Sciatic nerve (tissue), 2 donors: ENCODE results near the gene SRBD1. TPM values are rescaled to one million over a fixed set of nuclear protein-coding genes. Genes with fewer than 3 reads are reported as not detected.

Source experiments
- ATAC-seq: fragments of 200-7000 bp; cut with Tn5 transposase; one replicate; pipeline ENCODE4 v1.9.1; 2020; ENCODE audit warnings: mild to moderate bottlenecking, moderate library complexity
- DNase-seq: peaks from one replicate; pipeline ENCODE4 v3.0.0-alpha.2; 2020; ENCODE audit warnings: low spot score
- intact Hi-C: fragments of 100-400 bp; cut with DNase I; formaldehyde crosslinking; loops from one replicate; pipeline ENCODE4 v1.14.2; 2022
- total RNA-seq: library from RNA; stranded (reverse); fragmentation: NEBNext Ultra II Directional; extraction: Animal tissue kit (Norgen Biotek cat#: 25700); gene quantifications from one replicate; pipeline ENCODE4 v1.2.1, GENCODE V29; 2021
- donor health status: DM: no; HTN: no; CAD: no.
- donor health status: DM: no; HTN: no; CAD: no.

SRBD1 gene
- total RNA-seq, 1 donor from 2014 or later = 22.5 TPM

DNA sequence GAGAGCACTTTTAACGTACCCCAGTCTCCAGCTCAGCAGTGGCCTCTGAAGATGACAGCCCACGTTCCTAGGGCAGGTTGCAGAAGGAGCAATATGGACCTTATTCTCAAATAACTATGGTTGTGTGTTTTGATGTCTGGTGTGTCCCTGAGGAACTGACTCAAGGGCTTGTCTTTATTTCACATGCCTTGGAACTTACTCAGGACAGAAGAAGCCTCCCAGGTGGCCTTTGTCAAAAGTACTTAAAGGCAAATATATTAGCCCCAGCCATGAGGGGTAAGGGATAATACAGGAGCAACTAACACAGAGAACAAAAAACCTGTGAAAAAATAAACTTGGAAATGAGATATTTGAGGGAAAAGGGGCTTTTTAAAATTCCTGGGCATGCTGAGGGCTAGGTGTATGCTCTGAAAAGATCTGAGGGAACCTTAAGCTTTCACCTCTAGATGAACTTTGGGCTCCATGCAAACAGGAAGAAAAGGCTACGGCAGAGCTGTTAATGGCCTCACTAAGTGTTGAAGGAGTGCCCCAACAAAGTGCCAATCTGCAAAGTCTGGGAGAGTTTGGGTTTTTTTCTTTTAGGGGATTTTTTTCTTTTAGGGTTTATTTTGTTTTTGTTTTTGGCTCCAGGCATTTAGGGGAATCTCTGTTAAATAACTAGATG is 40.3 kb downstream of the SRBD1 start:
- ATAC-seq = no peak
- intact Hi-C loops = no loop called here
- no peak for DNase-seq

DNA sequence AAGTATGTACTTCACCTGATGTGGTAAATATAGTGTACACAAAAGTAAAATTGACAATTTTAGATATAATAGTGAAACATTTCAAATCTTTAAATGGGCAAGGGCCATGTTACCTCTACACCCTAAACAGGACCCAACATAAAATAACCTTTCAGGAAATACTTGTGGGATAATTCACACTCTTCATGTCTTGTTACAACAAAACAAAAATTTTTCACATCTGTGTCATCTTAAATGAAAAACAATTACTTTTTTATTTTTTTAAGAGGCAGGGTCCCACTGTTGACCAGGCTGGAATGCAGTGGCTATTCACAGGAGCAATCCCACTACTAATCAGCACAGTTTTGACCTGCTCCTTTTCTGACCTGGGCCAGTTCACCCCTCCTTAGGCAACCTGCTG is 42.1 kb downstream of the SRBD1 start:
- intact Hi-C loops = no loop called here
- DNase-seq (no peak), ATAC-seq (no peak)

DNA sequence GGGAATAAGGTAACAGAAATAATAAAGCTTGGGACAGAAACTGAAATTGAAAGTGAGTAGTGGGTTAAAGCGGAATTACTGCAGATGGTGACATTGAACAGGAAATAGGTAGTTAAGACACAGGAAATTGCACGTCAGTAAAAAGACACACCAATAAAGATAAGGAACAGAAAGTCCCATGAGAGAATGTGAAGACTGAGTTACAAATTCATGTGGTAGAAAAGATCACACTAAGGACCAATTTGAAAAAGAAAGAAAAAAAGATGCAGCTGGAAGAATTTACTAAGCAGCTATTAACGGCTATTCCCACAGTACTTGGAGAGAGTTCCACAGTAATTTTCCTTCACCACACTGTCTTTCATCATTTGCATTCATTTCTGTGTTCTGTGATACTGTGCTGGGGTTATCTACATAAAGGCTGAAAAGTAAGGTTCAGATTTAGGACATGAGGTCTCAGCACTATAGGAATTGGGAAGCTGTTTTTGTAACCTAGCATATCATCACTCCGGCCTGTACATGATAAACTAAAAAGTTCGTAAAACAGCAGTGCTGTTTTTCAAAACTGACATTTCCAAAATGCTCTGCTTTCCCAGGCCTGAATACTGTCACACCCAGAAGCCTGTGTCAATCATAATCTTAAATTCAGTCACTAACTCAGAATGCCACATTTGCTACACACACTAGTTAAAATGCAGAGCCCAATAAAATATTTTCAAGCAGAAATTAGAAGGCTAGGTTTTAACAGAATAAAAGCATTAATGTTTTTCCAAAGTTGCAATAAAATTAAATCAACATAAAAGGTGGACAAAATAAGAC is 42.9 kb downstream of the SRBD1 start:
- intact Hi-C loops = no loop called here
- peak; percentile 69 for ATAC-seq
- DNase-seq = no peak

DNA sequence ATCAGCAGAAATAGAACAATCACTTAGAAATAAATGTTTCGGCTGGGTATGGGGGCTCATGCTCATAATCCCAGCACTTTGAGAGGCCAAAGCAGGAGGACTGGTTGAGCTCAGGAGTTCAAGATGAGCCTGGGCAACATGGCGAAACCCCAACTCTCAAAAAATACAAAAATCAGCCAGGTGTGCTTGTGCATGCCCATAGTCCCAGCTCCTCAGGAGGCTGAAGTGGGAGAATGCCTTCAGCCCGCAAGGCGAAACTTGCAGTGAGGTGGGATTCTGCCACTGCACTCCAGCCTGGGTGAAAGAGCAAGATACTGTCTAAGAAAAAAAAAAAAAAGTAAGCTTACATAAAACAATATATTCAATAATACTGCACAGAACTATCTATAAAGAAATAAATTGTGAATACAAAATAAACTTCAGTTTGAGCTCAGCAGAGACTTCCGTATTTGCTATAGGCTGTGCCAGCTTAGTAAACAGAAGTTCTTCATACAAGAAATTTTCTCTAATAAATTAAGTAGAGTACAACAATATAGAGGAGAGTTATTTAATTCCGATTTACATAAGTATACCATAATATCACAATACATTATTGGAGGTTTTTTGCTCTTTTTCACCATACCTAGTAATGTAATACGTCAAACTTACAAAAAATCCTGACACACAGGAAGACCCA is 43.6 kb downstream of the SRBD1 start:
- DNase-seq = no peak
- peak; percentile 15 for ATAC-seq

DNA sequence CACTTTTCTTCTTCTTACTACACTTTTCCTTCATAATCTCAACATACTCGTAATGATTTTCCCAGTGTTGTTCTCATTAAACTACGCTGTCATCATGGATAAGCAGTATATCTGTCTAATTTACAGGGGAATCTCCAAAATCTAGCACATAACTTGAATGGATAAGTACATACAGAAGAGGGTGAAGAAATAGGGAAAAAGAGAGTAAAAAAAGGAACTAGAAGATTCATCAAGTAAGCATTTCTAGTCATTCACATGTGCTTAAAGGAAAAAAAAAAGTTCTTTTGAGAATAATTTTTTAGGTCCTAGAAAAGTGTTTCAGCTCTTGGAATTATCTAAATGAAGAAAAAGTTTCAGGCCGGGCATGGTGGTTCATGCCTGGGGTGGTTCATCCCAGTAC is 51.6 kb downstream of the SRBD1 start:
- ATAC-seq = no peak
- DNase-seq = no peak
- intact Hi-C loops = no loop called here

More for the DNA sequence above, 43.6 kb downstream of the SRBD1 start:
- intact Hi-C loops = no loop called here

DNA sequence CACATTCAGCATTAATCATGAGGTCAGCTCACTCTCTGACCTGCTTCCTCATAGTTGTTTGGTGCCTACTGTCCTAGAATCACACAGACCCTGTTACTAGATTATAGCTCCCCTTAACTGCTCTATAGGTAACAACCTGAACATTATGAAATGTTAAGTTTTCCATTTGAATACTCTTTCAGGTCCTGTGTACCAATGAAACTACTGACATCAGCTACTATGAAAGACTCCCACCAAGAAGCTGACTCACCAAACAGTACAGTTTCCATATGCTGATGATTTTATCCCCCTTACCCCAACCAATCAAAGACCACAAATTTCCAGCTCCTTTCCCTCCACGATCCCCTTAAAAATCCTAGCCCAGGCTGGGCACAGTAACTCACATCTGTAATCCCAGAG is 56.3 kb downstream of the SRBD1 start:
- no peak for ATAC-seq
- no peak for DNase-seq
- intact Hi-C loops = no loop called here

DNA sequence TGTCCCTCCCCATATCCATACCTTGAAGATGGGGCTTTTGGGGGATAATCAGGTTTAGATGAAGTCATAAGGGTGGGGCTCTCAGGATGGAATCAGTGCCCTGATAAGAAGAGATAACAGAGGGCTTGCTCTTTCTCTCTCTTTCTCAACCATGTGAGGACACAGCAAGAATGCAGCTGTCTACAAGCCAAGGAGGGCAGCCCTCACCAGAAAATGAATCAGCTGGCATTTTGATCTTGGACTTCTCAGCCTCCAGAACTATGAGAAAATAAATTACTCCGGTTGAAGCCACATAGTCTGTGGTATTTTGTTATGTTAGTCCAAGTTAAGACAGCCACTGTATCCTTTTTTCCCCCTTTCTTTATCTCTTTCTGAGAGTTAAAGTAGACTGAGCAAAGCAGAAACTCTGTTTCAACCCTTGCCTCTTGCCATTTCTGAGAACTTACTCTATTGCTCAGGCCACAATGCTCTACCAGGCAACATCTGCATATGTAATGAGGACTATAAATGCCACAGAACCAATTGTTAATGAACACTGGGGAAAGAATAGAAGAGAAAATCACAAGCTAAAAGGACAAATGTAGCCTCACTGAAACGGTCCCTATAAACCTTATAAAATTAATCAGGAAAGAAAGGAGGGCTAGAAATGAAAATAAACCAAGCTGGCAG is 56.9 kb downstream of the SRBD1 start:
- DNase-seq (no peak), ATAC-seq (no peak)
- intact Hi-C loops = no loop called here

DNA sequence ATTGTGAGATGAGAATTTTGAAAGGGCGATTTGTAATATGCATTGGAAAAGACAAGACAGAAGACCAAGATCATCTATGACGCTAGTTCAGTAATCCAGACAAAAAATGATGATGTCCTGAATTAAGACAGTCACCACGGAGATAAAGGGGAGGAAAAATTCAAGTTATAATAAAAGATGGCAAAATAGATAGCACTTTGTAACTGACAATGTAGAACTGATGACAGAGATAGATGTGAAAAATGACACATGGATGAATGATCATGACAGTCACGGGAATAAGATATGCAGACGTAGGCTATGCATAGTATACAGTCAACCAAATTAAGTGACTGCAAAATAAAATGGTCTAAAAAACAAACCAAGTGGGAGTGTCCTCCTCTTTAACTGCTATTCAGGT is 59.2 kb downstream of the SRBD1 start:
- intact Hi-C loops = no loop called here
- no peak for ATAC-seq
- no peak for DNase-seq

DNA sequence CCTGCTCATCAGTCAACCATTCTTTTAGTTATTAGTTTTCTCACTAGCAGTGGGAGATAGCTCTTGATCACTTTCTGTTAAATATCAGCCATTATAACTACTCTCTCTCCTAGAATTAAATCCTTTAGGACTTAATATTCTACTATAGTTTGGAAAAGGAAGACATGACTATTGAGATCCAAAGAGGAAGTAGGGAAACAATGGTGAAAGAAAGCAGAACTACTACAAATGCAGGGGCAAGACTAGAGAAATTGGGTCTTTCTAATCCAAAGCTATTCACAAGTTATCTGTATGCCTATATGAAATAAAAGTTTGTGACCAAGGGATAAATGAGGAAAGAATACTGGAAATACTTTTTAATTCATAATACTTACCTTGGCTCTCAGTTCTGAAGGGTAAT is 65.1 kb downstream of the SRBD1 start:
- DNase-seq (no peak), ATAC-seq (no peak)
- intact Hi-C loops = no loop called here

DNA sequence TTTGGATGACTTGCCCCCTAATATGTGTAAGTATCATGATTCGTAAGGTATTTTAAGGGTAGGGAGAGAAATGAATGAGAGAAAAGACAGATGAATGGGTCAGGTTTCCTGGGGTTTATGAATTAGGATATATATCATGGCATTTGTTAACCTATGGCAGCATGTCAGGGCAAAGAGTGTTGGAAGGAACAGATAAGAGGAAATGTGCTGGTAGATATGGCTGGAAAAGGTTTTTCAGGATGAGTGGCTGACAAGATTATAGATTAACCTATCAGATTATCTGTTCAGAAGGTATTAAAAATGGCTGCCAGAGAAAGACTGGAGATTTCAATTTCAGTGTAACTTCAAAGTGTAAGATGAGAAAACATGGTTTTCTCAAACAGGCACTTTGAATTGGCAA is 67.8 kb downstream of the SRBD1 start:
- DNase-seq (no peak), ATAC-seq (no peak)
- intact Hi-C loops = no loop called here

DNA sequence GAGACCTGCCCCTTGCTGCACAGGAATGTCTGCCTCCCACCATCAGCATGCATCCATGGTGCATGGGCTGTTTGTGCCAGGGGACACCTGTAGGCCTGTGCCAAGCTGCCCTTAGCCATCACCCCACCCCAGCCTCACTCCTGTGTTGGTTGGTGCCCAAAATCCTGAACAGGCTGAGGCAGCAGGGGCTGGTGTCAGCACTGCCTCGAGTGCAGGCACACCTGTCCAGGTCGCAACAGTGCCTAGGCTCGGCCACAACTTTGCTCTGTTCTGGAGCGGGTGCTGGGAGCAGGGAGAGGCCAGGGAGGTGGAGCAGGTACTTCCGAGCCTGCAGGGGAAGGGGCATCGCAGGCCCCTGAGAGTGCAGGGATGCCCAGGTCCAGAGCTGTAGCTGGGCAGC is 69.1 kb downstream of the SRBD1 start:
- ATAC-seq (no peak), DNase-seq (no peak)
- intact Hi-C loops = no loop called here

DNA sequence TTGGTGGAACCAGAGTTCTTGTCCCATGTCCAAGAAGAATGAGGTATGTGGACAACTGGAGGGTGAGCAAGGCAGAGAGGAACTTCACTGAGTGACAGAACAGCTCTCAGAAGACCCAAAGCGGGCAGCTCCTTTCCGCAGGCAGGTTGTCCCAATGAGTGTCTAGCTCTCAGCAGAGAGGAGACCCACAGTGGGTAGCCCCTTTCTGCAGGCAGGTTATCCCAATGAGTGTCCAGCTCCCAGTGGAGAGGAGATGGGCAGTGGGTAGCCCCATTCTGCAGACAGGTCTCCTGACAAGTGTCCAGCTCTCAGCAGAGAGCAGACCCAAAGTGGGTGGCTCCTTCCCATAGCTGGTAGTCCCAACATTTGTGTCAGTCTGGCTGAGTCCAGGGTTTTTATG is 69.6 kb downstream of the SRBD1 start:
- DNase-seq (no peak), ATAC-seq (no peak)
- intact Hi-C loops = no loop called here

DNA sequence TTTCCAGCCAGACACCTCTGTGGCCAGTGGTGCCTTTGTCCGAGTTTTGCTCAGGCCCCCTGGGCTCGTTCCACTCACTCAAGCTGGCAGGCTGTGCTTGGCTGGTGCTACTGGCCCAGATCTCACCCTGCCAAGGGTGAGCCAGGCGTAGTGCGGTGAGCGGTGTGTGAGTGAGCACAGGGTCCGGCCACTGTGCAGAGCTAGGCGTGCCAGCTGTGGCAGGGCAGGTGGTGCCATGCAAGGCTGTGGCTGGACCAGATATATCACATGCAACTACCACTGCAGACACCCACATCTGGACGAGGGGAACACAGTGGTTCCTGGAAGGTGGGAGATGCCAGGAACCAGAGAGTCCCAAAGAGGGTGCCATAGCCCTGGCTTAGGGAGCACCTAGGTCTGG is 70.1 kb downstream of the SRBD1 start:
- ATAC-seq (no peak), DNase-seq (no peak)
- intact Hi-C loops = no loop called here

DNA sequence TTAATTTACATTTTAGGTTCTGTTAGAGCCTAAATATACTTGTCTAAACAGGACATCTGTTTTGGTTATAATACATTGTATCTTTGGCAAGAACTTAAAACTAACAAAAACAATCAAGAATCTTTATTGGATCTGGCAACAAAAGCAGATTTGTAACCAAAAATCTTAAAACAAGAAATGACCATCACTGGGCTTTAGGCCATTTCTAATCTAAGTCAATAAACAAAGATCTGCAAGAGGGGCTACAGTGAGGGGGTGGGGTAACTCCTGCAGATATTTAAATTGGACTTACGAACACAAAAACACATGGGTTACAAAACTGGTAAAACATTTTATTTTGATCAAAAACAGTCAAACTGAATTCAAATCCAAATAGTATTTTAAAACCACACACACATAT is 77.3 kb downstream of the SRBD1 start:
- intact Hi-C loops = no loop called here
- no peak for DNase-seq
- ATAC-seq = no peak

DNA sequence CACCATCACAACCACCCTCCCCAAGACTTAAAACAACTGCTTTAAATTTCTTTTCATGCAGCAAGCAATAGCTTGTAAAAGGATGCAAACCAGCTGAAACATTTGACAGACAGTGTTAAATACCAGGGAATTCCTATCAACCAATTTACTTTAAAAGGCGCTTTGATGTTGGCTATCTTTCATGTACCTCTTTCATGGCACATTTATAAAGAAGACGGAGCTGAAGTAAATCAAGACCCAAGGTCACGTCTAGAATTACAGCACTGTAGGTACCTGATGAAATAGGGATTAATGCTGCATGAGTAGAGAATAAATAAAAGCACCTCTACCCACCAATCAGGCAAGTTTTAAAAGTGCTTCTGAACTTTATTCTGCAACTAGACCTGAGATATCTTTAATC is 78.9 kb downstream of the SRBD1 start:
- intact Hi-C loops = no loop called here
- DNase-seq (no peak), ATAC-seq (no peak)

DNA sequence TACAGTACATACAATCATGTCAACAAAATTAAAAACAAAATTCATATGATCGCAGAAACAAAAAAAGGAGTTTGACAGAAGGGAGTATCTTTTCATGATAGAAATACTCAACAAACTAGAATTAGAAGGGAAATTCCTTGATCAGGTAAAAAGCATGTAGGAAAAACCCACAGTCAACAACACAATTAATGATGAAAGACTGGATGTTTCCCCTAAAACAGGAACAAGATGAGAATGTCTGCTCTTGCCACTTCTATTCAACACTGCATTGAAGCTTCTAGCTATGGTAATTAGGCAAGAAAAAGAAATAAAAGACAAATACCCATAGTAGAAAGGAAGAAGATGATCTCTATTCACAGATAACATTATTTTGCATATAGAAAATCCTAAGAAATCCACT is 87.1 kb downstream of the SRBD1 start:
- intact Hi-C loops = no loop called here
- no peak for DNase-seq
- no peak for ATAC-seq

DNA sequence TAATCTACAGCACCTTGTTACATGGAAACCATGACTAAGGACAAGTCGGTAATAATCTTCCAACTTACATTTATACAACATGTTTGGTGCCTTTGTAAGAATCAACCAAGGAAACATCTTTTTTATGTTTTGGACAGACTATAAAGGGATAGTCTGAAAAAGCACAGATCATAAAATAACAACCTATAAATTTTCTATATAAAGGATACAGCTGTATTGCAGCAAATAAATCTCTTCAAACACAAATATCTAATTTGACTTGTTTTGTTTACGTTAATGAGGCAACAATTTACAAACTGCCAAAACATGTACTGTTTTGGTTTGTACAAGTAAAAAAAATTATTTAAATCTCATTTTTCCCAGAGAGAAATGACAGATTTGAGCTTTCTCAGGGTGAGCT is 92.5 kb downstream of the SRBD1 start:
- ATAC-seq (no peak), DNase-seq (no peak)
- intact Hi-C loops = no loop called here

DNA sequence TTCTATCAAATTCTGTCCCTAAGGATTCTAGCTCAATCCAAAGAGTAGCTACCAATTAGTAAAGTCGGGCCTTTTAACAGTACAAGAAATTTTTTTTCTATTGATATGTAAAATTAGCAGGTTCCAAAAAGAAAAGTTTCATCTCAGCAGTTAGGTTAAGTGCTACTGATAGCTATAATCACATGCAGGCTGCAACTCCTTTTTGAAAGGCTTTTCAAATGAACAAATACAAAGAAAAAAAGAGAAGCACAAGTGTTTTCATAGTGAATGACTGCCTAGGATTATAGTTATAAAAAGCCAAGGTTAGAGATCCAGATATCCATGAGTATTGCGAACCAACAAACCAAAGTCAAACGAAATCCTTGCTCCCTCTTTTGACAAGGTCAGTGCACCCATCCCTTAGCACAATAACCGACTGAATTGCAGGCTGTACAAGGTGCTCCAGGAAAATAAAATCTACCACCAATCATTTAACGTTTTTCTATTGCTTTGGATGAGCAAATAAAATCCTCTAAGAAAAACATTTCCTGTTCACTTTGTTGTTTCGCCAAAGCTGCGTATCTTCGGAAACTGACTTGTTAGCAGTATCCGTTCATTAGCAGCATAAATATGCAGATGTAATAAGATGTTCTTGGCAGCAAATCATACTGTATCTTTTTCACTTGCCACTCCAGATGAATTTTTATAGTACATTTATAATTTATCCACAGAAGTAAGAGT is 100.2 kb downstream of the SRBD1 start:
- ATAC-seq = no peak
- intact Hi-C loops = no loop called here
- no peak for DNase-seq

DNA sequence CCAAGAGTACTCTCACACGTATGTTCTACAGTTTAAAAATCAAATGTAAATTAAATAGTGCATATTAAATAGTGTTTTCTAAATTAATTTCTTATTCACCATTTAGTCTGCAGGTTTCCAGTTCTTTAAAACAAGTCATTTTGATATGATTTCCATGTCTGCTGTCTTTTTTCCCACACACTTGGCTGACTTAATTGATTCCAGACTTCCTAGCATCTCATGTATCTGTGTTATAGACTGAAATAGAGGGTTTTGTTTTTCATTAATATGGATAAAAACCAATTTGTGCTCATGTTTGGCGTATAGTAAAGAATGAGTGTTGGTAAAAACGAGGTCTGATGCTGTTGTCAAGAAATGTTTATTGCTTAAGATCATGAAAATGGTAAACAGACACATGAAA is 104.3 kb downstream of the SRBD1 start:
- ATAC-seq (no peak), DNase-seq (no peak)
- intact Hi-C loops = no loop called here
